Mesendoderm (in vitro differentiated cells): ENCODE data around the gene ZNF783.

ENCODE experiments used
- DNase-seq: peaks from one replicate; pipeline ENCODE4 v3.0.0; 2013
- H2AK5ac ChIP-seq: 2 replicates; pipeline ENCODE4 v1.6.1; 2013; ENCODE audit warnings: low read length, inconsistent platforms
- H2BK120ac ChIP-seq: 2 replicates; pipeline ENCODE4 v1.6.1; 2013; ENCODE audit warnings: low read depth, mild to moderate bottlenecking, low read length, moderate library complexity, mixed read lengths
- H2BK15ac ChIP-seq: replicated peaks from 2 replicates; pipeline ENCODE4 v1.6.1; 2013; ENCODE audit warnings: low read depth, mild to moderate bottlenecking, moderate library complexity
- H2BK5ac ChIP-seq: 2 replicates; pipeline ENCODE4 v1.6.1; 2013; ENCODE audit warnings: low read length, inconsistent platforms
- H3K18ac ChIP-seq: 2 replicates; pipeline ENCODE4 v1.6.1; 2013; ENCODE audit warnings: mild to moderate bottlenecking, low read length, mixed read lengths
- H3K23ac ChIP-seq: one replicate; pipeline ENCODE4 v1.6.1; 2013; ENCODE audit warnings: low read length
- H3K27ac ChIP-seq: 2 replicates; pipeline ENCODE4 v1.5.1; 2013; ENCODE audit warnings: low read depth, mild to moderate bottlenecking, inconsistent platforms, low read length, moderate library complexity
- H3K27me3 ChIP-seq: 2 replicates; pipeline ENCODE4 v1.6.1; 2013; ENCODE audit warnings: low read length, control low read depth, mild to moderate bottlenecking, inconsistent platforms; ENCODE audit not compliant: insufficient read depth, poor library complexity
- H3K36me3 ChIP-seq: 2 replicates; pipeline ENCODE4 v1.6.1; 2013; ENCODE audit warnings: low read length, inconsistent platforms; ENCODE audit not compliant: control insufficient read depth, insufficient read depth
- H3K4ac ChIP-seq: one replicate; pipeline ENCODE4 v1.6.1; 2013; ENCODE audit warnings: low read depth, mild to moderate bottlenecking, low read length, moderate library complexity
- H3K4me1 ChIP-seq: 2 replicates; pipeline ENCODE4 v1.6.1; 2013; ENCODE audit warnings: low read depth, low read length, inconsistent platforms; ENCODE audit not compliant: control insufficient read depth
- H3K4me2 ChIP-seq: 2 replicates; pipeline ENCODE4 v1.6.1; 2013; ENCODE audit warnings: low read length
- H3K4me3 ChIP-seq: 2 replicates; pipeline ENCODE4 v1.5.1; 2013; ENCODE audit warnings: mild to moderate bottlenecking, low read length
- H3K56ac ChIP-seq: one replicate; pipeline ENCODE4 v1.6.1; 2013; ENCODE audit warnings: low read length
- H3K79me1 ChIP-seq: 2 replicates; pipeline ENCODE4 v1.6.1; 2013; ENCODE audit warnings: low read length, inconsistent platforms
- H3K79me2 ChIP-seq: 2 replicates; pipeline ENCODE4 v1.6.1; 2013; ENCODE audit warnings: mild to moderate bottlenecking, low read length; ENCODE audit not compliant: control insufficient read depth, insufficient read depth
- H3K9ac ChIP-seq: 2 replicates; pipeline ENCODE4 v1.6.1; 2013; ENCODE audit warnings: low read length, inconsistent platforms
- H4K5ac ChIP-seq: one replicate; pipeline ENCODE4 v1.6.1; 2013; ENCODE audit warnings: low read length
- H4K8ac ChIP-seq: one replicate; pipeline ENCODE4 v1.6.1; 2013; ENCODE audit warnings: low read depth, mild to moderate bottlenecking, control low read depth, low read length, moderate library complexity
- WGBS: extraction: QIAGEN DNeasy Blood & Tissue Kit; methylation state at CpG from one replicate; pipeline ENCODE4 v1.1.7; 2013; ENCODE audit warnings: low lambda C conversion rate, missing lambda C conversion rate; ENCODE audit not compliant: insufficient coverage; ENCODE audit errors: extremely low coverage; 5-methylcytosine and 5-hydroxymethylcytosine counted together

The ZNF783 gene

DNA sequence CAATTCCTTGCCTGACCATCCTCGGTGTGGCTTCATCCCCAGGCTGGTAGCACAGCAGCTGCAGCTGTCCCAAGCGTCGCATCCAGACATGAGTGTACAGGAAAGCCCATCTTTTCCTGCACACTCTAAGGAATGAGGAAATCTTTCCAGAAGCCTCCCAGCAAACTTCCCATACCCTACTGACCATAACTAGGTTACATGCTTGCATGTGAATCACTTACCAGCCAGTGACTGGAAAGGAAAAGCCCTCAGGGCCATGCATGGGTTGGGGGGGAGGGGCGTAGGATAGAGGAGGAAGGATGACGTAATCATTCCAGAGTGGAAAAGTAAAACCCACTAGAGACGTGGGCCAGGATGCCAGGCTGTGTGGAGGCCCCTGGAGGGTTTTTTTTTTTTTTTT is 41.5 kb upstream of the ZNF783 start:
- no peaks in the 10 kb centered on the region for H3K79me2 ChIP-seq
- H4K8ac ChIP-seq = no peak overlapping the region
- H3K4ac ChIP-seq = no peak overlapping the region
- H3K4me1 ChIP-seq = no peaks in the 10 kb centered on the region
- no peak overlapping the region for H2AK5ac ChIP-seq
- H3K18ac ChIP-seq = no peak overlapping the region
- H2BK15ac ChIP-seq = no peak overlapping the region
- H2BK5ac ChIP-seq = no peak overlapping the region
- H3K9ac ChIP-seq = no peak overlapping the region
- no peak overlapping the region for H3K56ac ChIP-seq
- peaks cover 2% of the 10 kb centered on the region for H3K79me1 ChIP-seq
- H2BK120ac ChIP-seq = no peak overlapping the region
- no peak overlapping the region for H3K23ac ChIP-seq
- peak; percentile 59 for DNase-seq
- no peak overlapping the region for H4K5ac ChIP-seq
- no peak overlapping the region for H3K4me2 ChIP-seq
- H3K4me3 ChIP-seq = no peak overlapping the region
- peaks cover 3% of the 10 kb centered on the region for H3K36me3 ChIP-seq
- no CpG with 5 or more reads among the region's 6 CpGs for WGBS
- H3K27ac ChIP-seq = no peak overlapping the region
- no peaks in the 10 kb centered on the region for H3K27me3 ChIP-seq

DNA sequence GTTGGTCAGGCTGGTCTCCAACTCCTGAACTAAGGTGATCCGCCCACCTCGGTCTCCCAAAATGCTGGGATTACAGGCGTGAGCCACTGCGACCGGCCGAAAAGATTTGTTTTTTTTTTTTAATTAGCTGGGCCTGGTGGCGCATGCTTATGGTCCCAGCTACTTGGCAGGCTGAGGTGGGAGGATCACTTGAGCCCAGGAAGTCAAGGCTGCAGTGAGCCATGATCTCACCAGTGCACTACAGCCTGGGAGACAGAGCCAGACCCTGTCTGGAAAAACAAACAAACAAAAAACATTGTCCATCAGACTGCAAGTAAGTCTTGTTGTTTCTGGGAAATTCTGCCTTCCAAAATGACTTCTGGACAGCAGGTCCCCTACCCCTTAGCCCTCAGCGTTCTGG is 38.8 kb upstream of the ZNF783 start:
- Histone ChIP-seq H3K79me1 (peaks cover under 1% of the 10 kb centered on the region), H2BK5ac (no peak overlapping the region), H3K27ac (no peak overlapping the region), H3K4me1 (no peaks in the 10 kb centered on the region), H4K8ac (no peak overlapping the region), H3K56ac (no peak overlapping the region), H3K4me2 (no peak overlapping the region), H3K18ac (no peak overlapping the region), H3K23ac (no peak overlapping the region), H2AK5ac (no peak overlapping the region), H3K27me3 (no peaks in the 10 kb centered on the region), H3K79me2 (no peaks in the 10 kb centered on the region), H2BK120ac (no peak overlapping the region), H3K9ac (no peak overlapping the region), H4K5ac (no peak overlapping the region), H3K4ac (no peak overlapping the region), H2BK15ac (no peak overlapping the region), H3K4me3 (no peak overlapping the region), H3K36me3 (peaks cover 3% of the 10 kb centered on the region)
- WGBS = no CpG with 5 or more reads among the region's 8 CpGs
- DNase-seq = no peak

DNA sequence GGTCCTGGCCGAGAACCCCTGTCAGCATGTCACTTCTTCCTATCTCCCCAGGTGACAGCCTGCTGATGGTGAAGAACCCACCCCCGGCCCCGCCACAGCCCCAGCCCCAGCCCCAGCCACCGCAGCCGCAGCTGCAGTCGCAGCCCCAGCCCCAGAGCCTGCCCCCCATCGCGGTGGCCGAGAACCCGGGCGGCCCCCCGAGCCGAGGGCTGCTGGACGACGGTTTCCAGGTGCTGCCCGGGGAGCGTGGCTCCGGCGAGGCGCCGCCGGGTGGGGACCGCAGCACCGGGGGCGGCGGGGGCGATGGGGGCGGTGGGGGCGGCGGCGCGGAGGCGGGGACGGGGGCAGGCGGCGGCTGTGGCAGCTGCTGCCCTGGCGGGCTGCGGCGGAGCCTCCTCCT is 38.2 kb upstream of the ZNF783 start:
- H2BK5ac ChIP-seq = no peak overlapping the region

DNA sequence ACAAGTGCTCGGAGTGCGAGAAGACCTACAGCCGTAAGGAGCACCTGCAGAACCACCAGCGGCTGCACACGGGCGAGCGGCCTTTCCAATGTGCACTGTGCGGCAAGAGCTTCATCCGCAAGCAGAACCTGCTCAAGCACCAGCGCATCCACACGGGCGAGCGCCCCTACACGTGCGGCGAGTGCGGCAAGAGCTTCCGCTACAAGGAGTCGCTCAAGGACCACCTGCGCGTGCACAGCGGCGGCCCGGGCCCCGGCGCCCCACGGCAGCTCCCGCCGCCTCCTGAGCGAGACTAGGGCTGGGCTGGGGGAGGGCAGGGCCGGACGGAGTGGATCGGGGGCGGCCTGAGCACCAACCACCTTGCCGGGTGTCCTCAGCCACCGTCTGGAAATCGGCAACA is 37.6 kb upstream of the ZNF783 start:
- Histone ChIP-seq H2BK120ac (no peak overlapping the region), H2BK5ac (no peak overlapping the region), H3K23ac (no peak overlapping the region), H2BK15ac (no peak overlapping the region), H3K27ac (no peak overlapping the region), H3K4me3 (no peak overlapping the region), H4K5ac (no peak overlapping the region), H3K27me3 (no peaks in the 10 kb centered on the region), H4K8ac (no peak overlapping the region), H3K36me3 (peaks cover 3% of the 10 kb centered on the region), H3K4me1 (no peaks in the 10 kb centered on the region), H3K79me2 (no peaks in the 10 kb centered on the region), H2AK5ac (no peak overlapping the region), H3K18ac (no peak overlapping the region), H3K4ac (no peak overlapping the region), H3K56ac (no peak overlapping the region), H3K79me1 (no peaks in the 10 kb centered on the region), H3K9ac (no peak overlapping the region), H3K4me2 (no peak overlapping the region)
- no peak for DNase-seq
- no CpG with 5 or more reads among the region's 37 CpGs for WGBS

More for the DNA sequence above, 38.2 kb upstream of the ZNF783 start:
- Histone ChIP-seq H3K18ac (no peak overlapping the region), H2BK120ac (no peak overlapping the region), H3K36me3 (peaks cover 3% of the 10 kb centered on the region), H4K5ac (no peak overlapping the region), H4K8ac (no peak overlapping the region), H3K4ac (no peak overlapping the region), H3K9ac (no peak overlapping the region), H3K4me3 (no peak overlapping the region), H2AK5ac (no peak overlapping the region), H3K27me3 (no peaks in the 10 kb centered on the region), H3K79me1 (no peaks in the 10 kb centered on the region), H2BK15ac (no peak overlapping the region), H3K4me2 (no peak overlapping the region), H3K27ac (no peak overlapping the region), H3K56ac (no peak overlapping the region), H3K4me1 (no peaks in the 10 kb centered on the region), H3K23ac (no peak overlapping the region), H3K79me2 (no peaks in the 10 kb centered on the region)
- no peak for DNase-seq
- WGBS = no CpG with 5 or more reads among the region's 39 CpGs

DNA sequence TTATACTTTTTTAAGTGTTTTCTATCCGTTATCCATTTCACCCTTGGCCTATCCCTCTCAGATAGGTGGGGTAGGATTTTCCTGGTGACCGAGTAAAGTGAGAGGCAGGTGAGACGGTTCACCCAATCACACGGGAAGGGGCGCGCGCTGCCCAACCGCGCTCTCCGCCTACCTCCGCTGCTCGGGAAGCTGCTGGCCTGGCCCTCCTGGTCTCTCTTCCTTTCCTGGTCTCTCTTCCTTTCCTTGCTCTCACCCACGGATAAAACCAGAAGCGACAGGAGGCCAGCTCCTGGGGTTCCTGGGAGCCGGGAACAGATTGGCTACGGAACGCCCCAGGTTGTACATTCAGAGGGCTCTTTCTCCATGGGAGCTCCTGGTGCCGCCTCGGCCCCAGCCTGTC is 36.9 kb upstream of the ZNF783 start:
- no peak overlapping the region for H3K18ac ChIP-seq
- whole genome bisulfite sequencing = no CpG with 5 or more reads among the region's 19 CpGs

DNA sequence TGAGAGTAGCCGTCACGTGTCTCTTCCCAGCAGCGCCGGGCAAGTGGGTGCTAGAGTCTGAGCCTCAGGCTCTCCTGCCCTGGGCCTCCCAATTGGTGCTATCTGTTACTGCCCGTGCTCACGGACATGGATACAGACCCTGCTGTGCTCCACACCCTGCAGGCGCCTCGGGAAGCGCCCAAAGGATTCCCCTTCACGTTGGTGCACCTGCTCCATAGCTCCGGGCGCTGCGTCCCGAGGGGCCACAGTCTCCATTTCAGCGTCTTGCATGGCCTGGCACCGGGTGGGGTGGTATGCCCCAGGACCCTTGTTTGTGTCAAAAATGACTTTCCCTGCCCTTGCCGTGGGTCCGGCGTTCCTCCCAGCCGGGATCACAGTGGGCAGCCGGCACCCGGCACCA is 36.3 kb upstream of the ZNF783 start:
- no peak overlapping the region for H4K5ac ChIP-seq
- H3K18ac ChIP-seq = no peak overlapping the region
- no peak overlapping the region for H3K4me3 ChIP-seq
- H3K9ac ChIP-seq = no peak overlapping the region
- H2BK5ac ChIP-seq = no peak overlapping the region
- H3K79me1 ChIP-seq = no peaks in the 10 kb centered on the region
- no peak overlapping the region for H3K56ac ChIP-seq
- H2AK5ac ChIP-seq = no peak overlapping the region
- no peak overlapping the region for H3K4ac ChIP-seq
- H3K79me2 ChIP-seq = no peaks in the 10 kb centered on the region
- H3K23ac ChIP-seq = no peak overlapping the region
- no peak overlapping the region for H4K8ac ChIP-seq
- H3K27me3 ChIP-seq = no peaks in the 10 kb centered on the region
- no peak for DNase-seq
- H3K36me3 ChIP-seq = peaks cover 2% of the 10 kb centered on the region
- H3K27ac ChIP-seq = no peak overlapping the region
- H2BK120ac ChIP-seq = no peak overlapping the region
- H3K4me1 ChIP-seq = no peaks in the 10 kb centered on the region
- no peak overlapping the region for H2BK15ac ChIP-seq
- H3K4me2 ChIP-seq = no peak overlapping the region
- no CpG with 5 or more reads among the region's 22 CpGs for WGBS

More for the DNA sequence above, 36.9 kb upstream of the ZNF783 start:
- Histone ChIP-seq H3K4me2 (no peak overlapping the region), H4K8ac (no peak overlapping the region), H3K36me3 (peaks cover 2% of the 10 kb centered on the region), H3K79me1 (no peaks in the 10 kb centered on the region), H3K4ac (no peak overlapping the region), H2BK5ac (no peak overlapping the region), H3K27ac (no peak overlapping the region), H4K5ac (no peak overlapping the region), H2BK15ac (no peak overlapping the region), H3K56ac (no peak overlapping the region), H3K4me1 (no peaks in the 10 kb centered on the region), H3K79me2 (no peaks in the 10 kb centered on the region), H3K4me3 (no peak overlapping the region), H3K9ac (no peak overlapping the region), H3K27me3 (no peaks in the 10 kb centered on the region), H2AK5ac (no peak overlapping the region), H3K23ac (no peak overlapping the region), H2BK120ac (no peak overlapping the region)
- no peak for DNase-seq
